Brain pericyte (primary cell): Measurements from ENCODE around the gene CD14.
"Not testable (repeated sequence)": the region's sequence is repeated elsewhere in the genome, so short reads cannot be mapped to it uniquely, and the experiment has no call there.

ENCODE experiments used
- DNase-seq: peaks from one replicate; pipeline ENCODE4 v3.0.0-alpha.2; 2012; ENCODE audit warnings: low read depth, low spot score

CD14 gene

DNA sequence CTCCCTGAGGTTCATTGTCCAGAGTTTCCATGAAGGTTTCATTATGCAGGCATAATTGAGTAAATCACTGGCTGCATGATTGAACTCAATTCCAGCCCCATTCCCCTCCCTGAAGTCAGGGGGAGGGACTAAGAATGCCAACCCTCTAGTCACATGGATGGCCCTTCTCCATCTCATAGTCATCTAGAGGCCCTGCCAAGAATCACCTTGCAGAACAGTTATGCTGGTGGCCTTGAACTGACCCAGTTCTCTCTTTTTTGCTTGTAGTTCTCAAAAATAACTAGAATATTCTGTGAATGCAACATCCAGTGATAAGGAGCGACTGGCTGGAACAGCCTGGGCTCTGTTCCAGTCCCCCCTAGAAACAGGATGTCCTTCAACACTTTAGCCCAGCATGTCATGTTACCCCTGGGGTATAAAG lies 36.6 kb downstream of the CD14 start:
- DNase-seq: no peak

DNA sequence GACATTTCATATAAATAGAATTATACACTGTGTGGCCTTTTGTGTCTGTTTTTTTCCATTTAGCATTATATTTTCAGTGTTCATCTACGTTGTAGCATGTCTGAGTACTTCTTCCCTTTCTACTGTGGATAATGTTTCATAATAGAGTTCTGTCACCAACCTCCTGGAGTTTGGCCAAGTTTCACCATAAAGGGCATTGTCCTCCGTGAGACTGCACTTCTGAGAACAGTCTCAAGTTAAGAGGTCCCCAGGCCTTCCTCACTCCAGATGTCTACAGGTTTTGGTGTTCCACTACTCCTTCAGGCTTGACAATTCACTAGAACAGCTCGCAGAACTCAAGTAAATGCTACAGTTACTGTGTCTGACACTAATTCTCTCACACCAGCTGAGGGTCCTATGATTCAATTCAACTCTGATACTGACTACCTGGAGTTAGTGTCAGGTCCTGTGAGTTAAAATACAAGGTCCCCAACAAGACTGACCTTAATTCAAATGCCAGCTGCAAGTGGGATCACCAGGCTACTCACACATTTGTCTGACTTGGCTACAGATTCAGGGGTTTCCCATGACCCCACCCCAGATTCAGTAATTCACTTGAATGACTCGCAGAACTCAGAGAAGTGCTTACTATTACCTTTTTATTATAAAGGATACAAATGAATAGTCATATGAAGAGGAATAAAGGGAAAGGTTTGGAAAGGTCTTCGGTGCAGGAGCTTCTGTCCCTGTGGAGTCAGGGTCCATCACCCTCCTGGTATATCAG lies 37.3 kb downstream of the CD14 start:
- no peak for DNase-seq

DNA sequence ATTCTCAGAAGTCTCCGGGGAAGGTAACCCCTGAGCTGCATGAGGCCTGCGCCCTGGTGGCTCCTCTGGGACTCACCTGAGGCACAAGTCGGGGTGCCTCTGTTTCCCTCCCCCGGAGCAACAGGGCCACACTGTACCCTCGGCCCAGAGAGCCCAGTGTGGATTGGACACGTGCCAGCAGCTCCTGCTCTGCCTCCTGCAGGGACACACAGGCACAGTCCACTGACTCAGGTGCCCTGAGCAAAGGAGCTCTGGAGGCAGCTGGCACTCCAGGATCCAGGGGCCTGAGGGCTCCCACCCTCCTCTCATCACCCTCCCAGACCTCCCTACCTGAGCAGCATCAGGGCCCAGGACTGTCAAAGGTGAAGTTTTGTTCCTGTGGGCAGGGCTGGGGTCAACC lies 38.8 kb downstream of the CD14 start:
- no peak for DNase-seq

DNA sequence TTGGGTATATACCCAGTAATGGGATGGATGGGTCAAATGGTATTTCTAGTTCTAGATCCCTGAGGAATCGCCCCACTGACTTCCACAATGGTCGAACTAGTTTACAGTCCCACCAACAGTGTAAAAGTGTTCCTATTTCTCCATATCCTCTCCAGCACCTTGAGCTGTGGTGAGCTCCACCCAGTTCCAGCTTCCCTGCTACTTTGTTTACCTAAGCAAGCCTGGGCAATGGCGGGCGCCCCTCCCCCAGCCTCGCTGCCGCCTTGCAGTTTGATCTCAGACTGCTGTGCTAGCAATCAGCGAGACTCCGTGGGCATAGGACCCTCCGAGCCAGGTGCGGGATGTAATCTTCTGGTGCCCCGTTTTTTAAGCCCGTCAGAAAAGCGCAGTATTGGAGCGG lies 39.9 kb downstream of the CD14 start:
- not testable (repeated sequence) for DNase-seq

DNA sequence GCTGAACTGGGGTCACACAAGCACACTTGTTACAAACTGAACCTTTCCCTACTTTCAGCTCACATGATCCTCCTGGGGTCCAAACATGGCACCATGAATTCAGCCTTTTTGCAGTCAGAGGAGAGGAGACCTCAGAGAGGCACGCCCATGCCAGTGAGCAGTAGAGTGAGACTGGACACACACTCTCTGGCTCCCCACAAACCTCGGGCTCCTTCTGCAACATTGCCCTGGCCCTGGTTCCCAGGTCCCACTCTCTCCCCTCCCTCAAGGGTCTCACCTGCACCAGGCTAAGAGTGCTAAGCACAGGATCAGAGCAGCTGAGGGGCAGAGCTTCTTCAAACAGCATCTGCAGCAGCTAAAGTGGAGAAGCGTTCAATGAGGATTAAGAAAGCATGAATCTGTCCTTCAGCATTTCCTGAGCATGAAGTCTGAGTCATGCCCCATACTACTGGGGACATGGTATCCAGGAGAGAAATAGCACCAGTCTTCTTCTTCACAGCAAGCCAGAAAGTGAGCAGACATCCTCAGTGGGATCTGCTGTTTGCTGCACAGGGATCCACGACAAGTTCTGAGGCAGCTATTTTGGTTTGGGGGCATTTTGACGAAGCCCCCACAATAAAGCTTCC lies 41.1 kb downstream of the CD14 start:
- DNase-seq: no peak

DNA sequence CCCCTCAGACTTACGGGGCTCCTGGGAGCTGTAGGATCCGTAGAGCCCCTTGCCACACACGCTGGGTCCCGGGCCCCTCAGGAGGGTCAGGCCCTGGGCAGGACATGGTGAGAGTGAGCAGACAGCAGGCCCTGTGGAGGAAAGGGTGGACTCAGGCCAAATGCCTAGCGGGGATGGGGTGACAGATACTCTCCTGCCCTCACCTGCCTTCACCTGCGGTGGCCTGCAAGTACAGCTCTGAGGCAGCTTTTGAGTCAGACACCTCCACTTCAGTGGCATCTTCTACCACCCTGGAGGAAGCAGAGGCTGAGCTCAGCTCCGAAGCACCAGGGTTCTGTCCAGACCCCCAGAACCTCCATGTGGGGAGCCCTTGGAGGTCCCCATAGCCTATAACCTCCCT lies 42.1 kb downstream of the CD14 start:
- no peak for DNase-seq

DNA sequence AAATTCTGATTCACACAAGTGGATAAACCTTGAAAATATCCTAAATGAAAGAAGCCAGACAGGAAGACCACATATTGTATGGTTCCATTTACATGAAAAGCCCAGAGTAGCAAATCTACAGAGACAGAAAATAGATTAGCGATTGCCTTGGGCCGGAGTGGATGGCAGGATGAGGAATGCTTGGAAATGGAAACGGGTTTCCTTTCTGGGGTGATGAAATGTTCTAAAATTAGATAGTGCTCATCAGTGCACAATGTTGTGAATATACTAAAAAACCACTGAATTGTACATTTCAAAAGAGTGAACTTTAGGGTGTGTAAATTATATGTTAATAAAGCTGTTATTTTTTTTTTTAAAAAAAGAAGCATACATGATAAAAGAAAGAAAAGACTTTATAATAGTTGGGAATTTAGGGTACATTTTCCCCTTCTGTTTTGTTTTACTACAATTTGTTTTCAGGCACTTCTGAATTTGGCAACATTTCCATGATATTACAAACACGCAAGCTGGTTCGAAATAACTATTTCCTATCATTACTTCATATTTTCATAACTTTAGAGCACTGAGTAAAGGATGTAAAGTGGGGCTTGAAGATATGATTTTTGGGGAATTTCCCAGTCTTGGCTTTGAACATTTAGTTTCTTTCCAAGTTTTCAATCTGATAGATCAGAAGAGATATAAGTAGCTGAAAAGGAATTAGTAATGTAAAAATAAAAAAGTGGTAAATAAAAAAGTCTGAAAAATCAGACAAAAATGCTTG lies 44.5 kb downstream of the CD14 start:
- DNase-seq: no peak

DNA sequence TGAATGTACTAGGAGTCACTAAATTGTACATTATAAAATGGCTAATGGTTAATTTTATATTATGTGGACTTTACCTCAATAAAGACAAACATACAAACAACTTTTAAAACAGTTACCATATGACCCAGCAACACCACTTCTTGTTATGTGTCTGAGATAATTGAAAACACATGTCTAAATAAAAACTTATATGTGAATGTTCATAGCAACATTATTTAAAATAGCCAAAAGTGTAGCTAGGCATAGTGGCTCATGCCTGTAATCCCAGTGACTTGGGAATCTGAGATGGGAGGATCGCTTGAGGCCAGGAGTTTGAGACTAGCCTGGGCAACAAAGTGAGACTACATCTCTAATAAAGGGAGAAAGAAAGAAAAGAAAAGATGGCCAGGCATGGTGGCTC lies 45.5 kb downstream of the CD14 start:
- DNase-seq: no peak
